ENCODE data around the gene COL6A5. TPM values are rescaled to one million over a fixed set of nuclear protein-coding genes. Genes with fewer than 3 reads are reported as not detected.

COL6A5 gene
- 1 to 10 TPM in 1 of 4 donors, not detected in 3; 1.7 TPM for total RNA-seq

DNA sequence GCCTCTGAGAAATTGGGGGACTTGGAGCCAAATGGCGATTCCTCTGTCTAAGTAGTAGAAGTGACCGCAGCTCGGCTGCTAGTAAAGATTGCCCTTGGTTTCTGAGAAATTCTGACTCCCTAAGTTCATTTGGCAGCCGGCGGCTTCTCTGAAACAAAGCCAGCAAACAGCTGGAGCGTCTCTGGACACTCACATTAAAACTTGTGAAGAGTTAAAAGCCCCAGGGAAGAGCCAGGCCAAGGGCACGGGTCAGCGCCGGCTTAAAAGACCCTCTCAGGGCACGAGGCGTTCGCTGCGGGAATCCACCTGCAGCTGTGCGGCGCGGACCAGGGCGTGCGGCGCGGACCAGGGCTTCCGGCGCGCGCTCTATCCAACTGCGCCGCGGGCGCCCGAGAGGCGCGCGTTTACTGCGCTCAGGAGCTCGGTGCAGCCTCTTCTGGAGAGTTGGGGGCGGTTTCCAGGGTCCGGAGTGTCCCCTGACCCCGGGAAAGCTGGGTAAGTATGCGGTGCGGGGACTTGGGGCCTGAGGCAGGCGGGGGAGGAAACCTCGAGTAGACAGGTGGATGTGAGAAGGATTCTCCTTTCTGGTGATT is at the start of gene COL6A5:
Gene COL6A5, plus strand, starts transcription at position 186 of the 593 bp plus-strand sequence. CDS start 27,967 bp downstream, outside the sequence.
- TF ChIP-seq POLR2A (IDR thresholded peaks at IDR 0.05): no peak
- TF ChIP-seq, protein P1, sequence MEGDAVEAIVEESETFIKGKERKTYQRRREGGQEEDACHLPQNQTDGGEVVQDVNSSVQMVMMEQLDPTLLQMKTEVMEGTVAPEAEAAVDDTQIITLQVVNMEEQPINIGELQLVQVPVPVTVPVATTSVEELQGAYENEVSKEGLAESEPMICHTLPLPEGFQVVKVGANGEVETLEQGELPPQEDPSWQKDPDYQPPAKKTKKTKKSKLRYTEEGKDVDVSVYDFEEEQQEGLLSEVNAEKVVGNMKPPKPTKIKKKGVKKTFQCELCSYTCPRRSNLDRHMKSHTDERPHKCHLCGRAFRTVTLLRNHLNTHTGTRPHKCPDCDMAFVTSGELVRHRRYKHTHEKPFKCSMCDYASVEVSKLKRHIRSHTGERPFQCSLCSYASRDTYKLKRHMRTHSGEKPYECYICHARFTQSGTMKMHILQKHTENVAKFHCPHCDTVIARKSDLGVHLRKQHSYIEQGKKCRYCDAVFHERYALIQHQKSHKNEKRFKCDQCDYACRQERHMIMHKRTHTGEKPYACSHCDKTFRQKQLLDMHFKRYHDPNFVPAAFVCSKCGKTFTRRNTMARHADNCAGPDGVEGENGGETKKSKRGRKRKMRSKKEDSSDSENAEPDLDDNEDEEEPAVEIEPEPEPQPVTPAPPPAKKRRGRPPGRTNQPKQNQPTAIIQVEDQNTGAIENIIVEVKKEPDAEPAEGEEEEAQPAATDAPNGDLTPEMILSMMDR (IDR thresholded peaks at IDR 0.05): no peak
- no peaks in the 10 kb centered on the region for H3K27me3 ChIP-seq
- H3K4me3 ChIP-seq: no peak within 1 kb of the TSS
- no peak for DNase-seq
- no peaks in the 10 kb centered on the region for H3K4me1 ChIP-seq
- H3K9me3 ChIP-seq: no peaks in the 10 kb centered on the region
- H3K36me3 ChIP-seq: no peaks in the 10 kb centered on the region
- intact Hi-C loops (cut with DNase I; ENCODE audit: low total_unique reads): no loop called here
- H3K27ac ChIP-seq: no peak within 1 kb of the TSS

- no peak for TF ChIP-seq POLR2A (IDR thresholded peaks at IDR 0.05)
- TF ChIP-seq, protein P1 (IDR thresholded peaks at IDR 0.05): no peak
- Histone ChIP-seq H3K9me3 (no peaks in the 10 kb centered on the region), H3K27ac (no peak overlapping the region), H3K36me3 (no peaks in the 10 kb centered on the region), H3K4me1 (no peaks in the 10 kb centered on the region), H3K27me3 (no peaks in the 10 kb centered on the region), H3K4me3 (no peak overlapping the region)
- no peak for DNase-seq
- intact Hi-C loops (cut with DNase I; ENCODE audit: low total_unique reads): no loop called here
Observed at GRCh38 chr3:130299531-130299930, 45.9 kb upstream of the COL6A5 start.

GRCh38 chr3:130300888-130301287 is 44.6 kb upstream of the COL6A5 start:
- DNase-seq: no peak
- H3K27ac ChIP-seq: no peak overlapping the region
- H3K9me3 ChIP-seq: no peaks in the 10 kb centered on the region
- TF ChIP-seq, protein P1 (IDR thresholded peaks at IDR 0.05): no peak
- no peak for TF ChIP-seq POLR2A (IDR thresholded peaks at IDR 0.05)
- intact Hi-C loops (cut with DNase I; ENCODE audit: low total_unique reads): no loop called here
- H3K4me3 ChIP-seq: no peak overlapping the region
- no peaks in the 10 kb centered on the region for H3K4me1 ChIP-seq
- no peaks in the 10 kb centered on the region for H3K36me3 ChIP-seq
- H3K27me3 ChIP-seq: no peaks in the 10 kb centered on the region

DNA sequence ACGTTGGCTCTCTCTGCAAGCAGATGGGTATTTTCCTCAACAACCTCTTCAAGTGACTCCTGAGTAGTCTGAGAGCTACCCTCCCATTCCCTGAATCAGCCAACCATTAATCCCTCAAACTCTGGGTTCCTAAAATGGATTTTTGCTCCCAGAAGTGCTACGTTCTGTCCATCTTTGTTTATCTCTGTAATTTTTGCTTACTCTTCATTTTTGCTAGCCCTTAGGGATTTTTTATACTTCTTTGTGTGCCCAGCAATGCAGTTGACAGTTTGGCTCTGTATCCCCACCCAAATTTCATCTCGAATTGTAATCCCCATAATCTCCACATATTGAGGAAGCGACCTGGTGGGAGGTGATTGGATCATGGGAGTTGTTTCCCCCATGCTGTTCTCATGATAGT is 35.4 kb upstream of the COL6A5 start:
- H3K4me1 ChIP-seq: no peaks in the 10 kb centered on the region
- H3K27ac ChIP-seq: no peak overlapping the region
- intact Hi-C loops (cut with DNase I; ENCODE audit: low total_unique reads): no loop called here
- no peaks in the 10 kb centered on the region for H3K27me3 ChIP-seq
- no peak for DNase-seq
- H3K36me3 ChIP-seq: no peaks in the 10 kb centered on the region
- TF ChIP-seq, protein P1 (IDR thresholded peaks at IDR 0.05): no peak
- no peak for TF ChIP-seq POLR2A (IDR thresholded peaks at IDR 0.05)
- H3K9me3 ChIP-seq: no peaks in the 10 kb centered on the region
- no peak overlapping the region for H3K4me3 ChIP-seq

DNA sequence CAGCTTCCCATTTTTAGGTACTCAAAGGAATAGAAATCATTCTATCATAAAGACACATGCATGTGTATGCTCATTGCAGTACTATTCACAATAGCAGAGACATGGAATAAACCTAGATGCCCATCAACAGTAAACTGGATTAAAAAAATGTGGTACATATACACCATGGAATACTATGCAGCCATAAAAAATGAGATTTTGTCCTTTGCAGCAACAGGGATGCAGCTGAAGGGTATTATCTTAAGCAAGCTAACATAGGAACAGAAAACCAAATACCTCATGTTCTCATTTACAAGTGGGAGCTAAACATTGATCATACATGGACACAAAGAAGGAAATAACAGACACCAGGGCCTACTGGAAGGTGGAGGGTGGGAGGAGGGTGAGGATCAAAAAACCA is 33.1 kb upstream of the COL6A5 start:
- no peaks in the 10 kb centered on the region for H3K4me1 ChIP-seq
- no peak overlapping the region for H3K27ac ChIP-seq
- no peaks in the 10 kb centered on the region for H3K9me3 ChIP-seq
- intact Hi-C loops (cut with DNase I; ENCODE audit: low total_unique reads): no loop called here
- TF ChIP-seq, protein P1 (IDR thresholded peaks at IDR 0.05): no peak
- no peak for TF ChIP-seq POLR2A (IDR thresholded peaks at IDR 0.05)
- H3K4me3 ChIP-seq: no peak overlapping the region
- no peak for DNase-seq
- H3K36me3 ChIP-seq: no peaks in the 10 kb centered on the region
- no peaks in the 10 kb centered on the region for H3K27me3 ChIP-seq
